ENCODE data around the gene CCNB1.

DNA sequence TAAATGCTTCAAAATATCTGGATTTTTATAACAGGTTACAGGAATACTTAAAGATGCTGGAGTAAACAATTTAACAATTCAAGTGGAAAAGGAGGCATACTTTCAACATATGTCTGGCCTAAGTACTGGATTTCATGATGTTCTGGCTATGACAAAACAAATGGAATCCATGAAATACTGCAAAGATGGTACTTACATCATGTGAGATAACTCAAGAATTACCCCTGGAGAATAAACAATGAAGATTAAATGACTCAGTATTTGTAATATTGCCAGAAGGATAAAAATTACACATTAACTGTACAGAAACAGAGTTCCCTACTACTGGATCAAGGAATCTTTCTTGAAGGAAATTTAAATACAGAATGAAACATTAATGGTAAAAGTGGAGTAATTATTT is 37.5 kb upstream of the CCNB1 start:
- TF ChIP-seq CTCF (IDR thresholded peaks at IDR 0.05) (no peak), POLR2A (IDR thresholded peaks at IDR 0.05) (no peak)

Data from lower leg skin (tissue), 3 donors.